Chondrocyte (in vitro differentiated cells): ENCODE data around the gene PLCB3. TPM values are rescaled to one million over a fixed set of nuclear protein-coding genes. Genes with fewer than 3 reads are reported as not detected.
"Not testable (repeated sequence)": the region's sequence is repeated elsewhere in the genome, so short reads cannot be mapped to it uniquely, and the experiment has no call there.

Experiments
- DNase-seq: peaks from one replicate; pipeline ENCODE4 v3.0.0; 2021; ENCODE audit warnings: mixed read lengths, low spot score
- H3K27ac Mint-ChIP-seq: one replicate; pipeline ENCODE4 v1.8.0; 2021; ENCODE audit warnings: mild to moderate bottlenecking, moderate library complexity, mixed read lengths; ENCODE audit not compliant: unreplicated experiment
- H3K27me3 Mint-ChIP-seq: 2 replicates; pipeline ENCODE4 v1.8.0; 2021; ENCODE audit warnings: low read depth, mixed read lengths
- H3K36me3 Mint-ChIP-seq: 2 replicates; pipeline ENCODE4 v1.8.0; 2021; ENCODE audit warnings: low read depth, mixed read lengths
- H3K4me1 Mint-ChIP-seq: 2 replicates; pipeline ENCODE4 v1.8.0; 2021; ENCODE audit warnings: low read depth, mild to moderate bottlenecking, mixed read lengths
- H3K4me3 Mint-ChIP-seq: one replicate; pipeline ENCODE4 v1.8.0; 2021; ENCODE audit warnings: mild to moderate bottlenecking, moderate library complexity, mixed read lengths; ENCODE audit not compliant: unreplicated experiment
- H3K9me3 Mint-ChIP-seq: 2 replicates; pipeline ENCODE4 v1.8.0; 2021; ENCODE audit warnings: low read depth, mixed read lengths
- CTCF ChIP-seq: fragments of 200-600 bp; sonication (generic); IDR thresholded peaks from 2 replicates; pipeline ENCODE4 v1.5.0; 2021; ENCODE audit warnings: antibody characterized with exemption, mild to moderate bottlenecking, moderate library complexity
- total RNA-seq: library from RNA; stranded (reverse); gene quantifications from 3 replicates; pipeline ENCODE4 v1.2.1, GENCODE V29; 2021

Gene PLCB3
- total RNA-seq, 1 donor from 2014 or later: 47.2 TPM

- TF ChIP-seq CTCF: peak; percentile 9
- no peaks in the 10 kb centered on the region for H3K9me3 Mint-ChIP-seq
- DNase-seq: no peak
- peaks cover 4% of the 10 kb centered on the region for H3K36me3 Mint-ChIP-seq
- no peaks in the 10 kb centered on the region for H3K27me3 Mint-ChIP-seq
- H3K4me1 Mint-ChIP-seq: peaks cover 37% of the 10 kb centered on the region
- H3K27ac Mint-ChIP-seq: peak overlapping the region; percentile 97
- peak overlapping the region; percentile 89 for H3K4me3 Mint-ChIP-seq
Observed at GRCh38 chr11:64245797-64246620, 5.3 kb upstream of the PLCB3 start.

- not testable (repeated sequence) for H3K36me3 Mint-ChIP-seq, H3K9me3 Mint-ChIP-seq, DNase-seq, H3K27ac Mint-ChIP-seq, H3K27me3 Mint-ChIP-seq
- peaks cover 37% of the 10 kb centered on the region for H3K4me1 Mint-ChIP-seq
- peak overlapping the region; percentile 84 for H3K4me3 Mint-ChIP-seq
Observed at GRCh38 chr11:64246621-64246870, 4.8 kb upstream of the PLCB3 start.

- no peaks in the 10 kb centered on the region for H3K27me3 Mint-ChIP-seq
- H3K4me1 Mint-ChIP-seq: peaks cover 38% of the 10 kb centered on the region
- H3K9me3 Mint-ChIP-seq: no peaks in the 10 kb centered on the region
- no peak for DNase-seq
- peak; percentile 36 for TF ChIP-seq CTCF
- peak within 1 kb of the TSS; percentile 89 for H3K4me3 Mint-ChIP-seq
- H3K36me3 Mint-ChIP-seq: peaks cover 4% of the 10 kb centered on the region
- H3K27ac Mint-ChIP-seq: peak within 1 kb of the TSS; percentile 97
Observed at GRCh38 chr11:64246871-64247728, 4.2 kb upstream of the PLCB3 start, which contains the start of gene PPP1R14B. Gene PPP1R14B, minus strand, starts transcription at chr11:64246943. Its CDS starts 270 bp downstream, at chr11:64246673.

GRCh38 chr11:64247729-64248531 lies 3.4 kb upstream of the PLCB3 start:
- Mint-ChIP-seq H3K27ac (peak overlapping the region; percentile 51), H3K4me1 (peaks cover 35% of the 10 kb centered on the region), H3K4me3 (peak overlapping the region; percentile 84), H3K27me3 (no peaks in the 10 kb centered on the region), H3K9me3 (no peaks in the 10 kb centered on the region), H3K36me3 (peaks cover 4% of the 10 kb centered on the region)
- TF ChIP-seq CTCF: no peak
- DNase-seq: no peak

GRCh38 chr11:64248578-64248977 lies 2.8 kb upstream of the PLCB3 start:
- no peaks in the 10 kb centered on the region for H3K27me3 Mint-ChIP-seq
- no peak for TF ChIP-seq CTCF
- no peak for DNase-seq
- no peak overlapping the region for H3K4me3 Mint-ChIP-seq
- no peaks in the 10 kb centered on the region for H3K9me3 Mint-ChIP-seq
- peaks cover 35% of the 10 kb centered on the region for H3K4me1 Mint-ChIP-seq
- H3K36me3 Mint-ChIP-seq: peaks cover 3% of the 10 kb centered on the region
- H3K27ac Mint-ChIP-seq: no peak overlapping the region
